Spleen (tissue), 11 donors: ENCODE measurements around the gene SLC22A15. TPM values are rescaled to one million over a fixed set of nuclear protein-coding genes. Genes with fewer than 3 reads are reported as not detected.

Source experiments
- DNase-seq: peaks from one replicate; pipeline ENCODE4 v3.0.0-alpha.2; 2020
- H3K27ac ChIP-seq, 8 donors: fragments of 200-600 bp; sonication (generic) in 7 of 8; 1 replicate in 4 of 8; 2 replicates in 4 of 8; pipeline versions ENCODE4 v1.5.0 to v1.8.0; 2016 to 2021; ENCODE audit warnings: inconsistent platforms in 4 of 8, mild to moderate bottlenecking in 4 of 8, moderate library complexity in 1 of 8
- H3K27me3 ChIP-seq, 7 donors: fragments of 200-600 bp; sonication (generic) in 6 of 7; replicated peaks in 1 of 7; 1 replicate in 4 of 7; 2 replicates in 3 of 7; pipeline versions ENCODE4 v1.5.0 to v1.8.0; 2016 to 2021; ENCODE audit warnings: inconsistent platforms in 3 of 7, mild to moderate bottlenecking in 1 of 7
- H3K36me3 ChIP-seq, 6 donors: fragments of 200-600 bp; sonication (generic) in 5 of 6; 1 replicate in 4 of 6; 2 replicates in 2 of 6; pipeline versions ENCODE4 v1.5.0 to v1.8.0; 2016 to 2021; ENCODE audit warnings: inconsistent platforms in 2 of 6
- H3K4me1 ChIP-seq, 6 donors: fragments of 200-600 bp; sonication (generic) in 5 of 6; 1 replicate in 3 of 6; 2 replicates in 3 of 6; pipeline versions ENCODE4 v1.5.0 to v1.8.0; 2016 to 2021; ENCODE audit warnings: inconsistent platforms in 3 of 6
- H3K4me3 ChIP-seq, 8 donors: fragments of 200-600 bp; sonication (generic) in 7 of 8; 1 replicate in 4 of 8; 2 replicates in 4 of 8; pipeline versions ENCODE4 v1.5.0 to v1.8.0; 2016 to 2021; ENCODE audit warnings: inconsistent platforms in 4 of 8, mild to moderate bottlenecking in 4 of 8, moderate library complexity in 2 of 8
- H3K9me3 ChIP-seq, 8 donors: fragments of 200-600 bp; sonication (generic) in 7 of 8; 1 replicate in 4 of 8; 2 replicates in 4 of 8; pipeline versions ENCODE4 v1.5.0 to v1.8.0; 2016 to 2021; ENCODE audit warnings: inconsistent platforms in 4 of 8
- CTCF ChIP-seq, 11 experiments: fragments of 200-600 bp in 7 of 11; fragments of 450-650 bp in 4 of 11; sonication (generic) in 4 of 11; IDR thresholded peaks in 8 of 11; conservative IDR thresholded peaks in 3 of 11; 1 replicate in 7 of 11; 2 replicates in 4 of 11; pipeline versions ENCODE4 v1.4.0 to v1.8.0; 2016 to 2021; ENCODE audit warnings: antibody characterized with exemption in 11 of 11, inconsistent platforms in 4 of 11, mild to moderate bottlenecking in 1 of 11
- POLR2A ChIP-seq, 3 donors: fragments of 450-650 bp; IDR thresholded peaks; one replicate each; pipeline ENCODE4 v1.5.1; 2017; ENCODE audit warnings: antibody characterized with exemption in 3 of 3, mild to moderate bottlenecking in 1 of 3
- POLR2AphosphoS5 ChIP-seq, 3 donors: sonication (generic); formaldehyde crosslinking; IDR thresholded peaks; one replicate each; pipeline ENCODE4 v1.5.1; 2017; ENCODE audit warnings: antibody characterized with exemption in 3 of 3
- WGBS, 5 donors: extraction: QIAGEN DNeasy Blood & Tissue Kit in 3 of 5; methylation state at CpG; one replicate each; pipeline versions ENCODE4 v1.1.5 to v1.1.7; 2013 to 2018; 5-methylcytosine and 5-hydroxymethylcytosine counted together
- intact Hi-C: fragments of 100-400 bp; cut with DNase I; formaldehyde crosslinking; loops from one replicate; pipeline ENCODE4 v1.15.0; 2023; ENCODE audit warnings: low total_unique reads
- polyA plus RNA-seq, 3 donors: library from polyadenylated mRNA; stranded (reverse); fragments of 200-250 nt; gene quantifications; one replicate each; pipeline ENCODE4 v1.2.1, GENCODE V29; 2013
- total RNA-seq, 7 donors: library from RNA; depleted of rRNA in 3 of 7; stranded (reverse); fragments of >200 nt in 3 of 7; fragmentation: NEBNext Ultra II Directional in 4 of 7; extraction: Animal tissue kit (Norgen Biotek cat#: 25700) in 4 of 7; gene quantifications; one replicate each; pipeline versions ENCODE4 v1.1.0 to v1.2.1, GENCODE V29; 2016 to 2021
- donor health status: healthy with polysubstance abuse.
- donor health status: DM: no; HTN: no; CAD: no; lungs with moderate emphysema.
- donor health status: DM: no; HTN: no; CAD: no.
- donor health status: Bipolar disorder and iron deficiency.
- donor health status: healthy.
- donor health status: DM: no; HTN: no; CAD: no.
- donor health status: DM: yes; HTN: yes; CAD: no.

SLC22A15 gene
- total and polyA plus RNA-seq, 10 donors = 1.2 to 24.8 (median 11.2) TPM

GRCh38 chr1:116008656-116009390 lies 32.5 kb downstream of the SLC22A15 start:
- Histone ChIP-seq H3K9me3 (no peaks in the 10 kb centered on the region), H3K36me3 (peaks cover 0 to 33% (median 0%) of the 10 kb centered on the region in 6 donors), H3K27me3 (no peaks in the 10 kb centered on the region), H3K4me1 (peaks cover 0 to 20% (median 11%) of the 10 kb centered on the region in 6 donors), H3K4me3 (no peak overlapping the region), H3K27ac (no peak overlapping the region)
- TF ChIP-seq POLR2AphosphoS5 (IDR thresholded peaks at IDR 0.05) = no peak
- TF ChIP-seq CTCF (IDR thresholded peaks at IDR 0.05 in 8 of 11, conservative IDR thresholded peaks at IDR 0.05 in 3 of 11) = no peak
- no peak for TF ChIP-seq POLR2A (IDR thresholded peaks at IDR 0.05)
- intact Hi-C loops = no loop called here
- DNase-seq = no peak
- WGBS, 5 donors = 84 to 92% (median 90%) methylated on average over 6 of the region's 6 CpGs

GRCh38 chr1:116012716-116013115 lies 36.4 kb downstream of the SLC22A15 start:
- no peak for DNase-seq
- Histone ChIP-seq H3K4me3 (no peak overlapping the region), H3K27me3 (no peaks in the 10 kb centered on the region), H3K4me1 (no peaks in the 10 kb centered on the region), H3K9me3 (no peaks in the 10 kb centered on the region), H3K27ac (no peak overlapping the region), H3K36me3 (peaks cover 0 to 26% (median 0%) of the 10 kb centered on the region in 6 donors)
- intact Hi-C loops = no loop called here
- no peak for TF ChIP-seq POLR2A (IDR thresholded peaks at IDR 0.05)
- TF ChIP-seq POLR2AphosphoS5 (IDR thresholded peaks at IDR 0.05) = no peak
- TF ChIP-seq CTCF (IDR thresholded peaks at IDR 0.05 in 8 of 11, conservative IDR thresholded peaks at IDR 0.05 in 3 of 11) = no peak
- WGBS, 5 donors = 89 to 99% (median 97%) methylated on average over 2 of the region's 2 CpGs

- 93 to 98% (median 95%) methylated on average over 1 of the region's 1 CpG for WGBS, 5 donors
- intact Hi-C loops = no loop called here
- TF ChIP-seq POLR2A (IDR thresholded peaks at IDR 0.05) (no peak), CTCF (IDR thresholded peaks at IDR 0.05 in 8 of 11, conservative IDR thresholded peaks at IDR 0.05 in 3 of 11) (no peak), POLR2AphosphoS5 (IDR thresholded peaks at IDR 0.05) (no peak)
- H3K36me3 ChIP-seq = peaks cover 0 to 29% (median 0%) of the 10 kb centered on the region in 6 donors
- no peaks in the 10 kb centered on the region for H3K27me3 ChIP-seq
- H3K9me3 ChIP-seq = no peaks in the 10 kb centered on the region
- no peak for DNase-seq
- H3K27ac ChIP-seq = no peak overlapping the region
- no peak overlapping the region for H3K4me3 ChIP-seq
- no peaks in the 10 kb centered on the region for H3K4me1 ChIP-seq
Observed at GRCh38 chr1:116015679-116016078, 39.4 kb downstream of the SLC22A15 start.

GRCh38 chr1:116018007-116018406 lies 41.7 kb downstream of the SLC22A15 start:
- no peak overlapping the region for H3K27ac ChIP-seq
- no peak for DNase-seq
- H3K9me3 ChIP-seq = no peaks in the 10 kb centered on the region
- no peaks in the 10 kb centered on the region for H3K4me1 ChIP-seq
- TF ChIP-seq POLR2A (IDR thresholded peaks at IDR 0.05) (no peak), POLR2AphosphoS5 (IDR thresholded peaks at IDR 0.05) (no peak), CTCF (IDR thresholded peaks at IDR 0.05 in 8 of 11, conservative IDR thresholded peaks at IDR 0.05 in 3 of 11) (no peak)
- no peaks in the 10 kb centered on the region for H3K27me3 ChIP-seq
- no peak overlapping the region for H3K4me3 ChIP-seq
- WGBS, 5 donors = 70 to 93% (median 83%) methylated on average over 5 of the region's 5 CpGs
- H3K36me3 ChIP-seq = peaks cover 0 to 52% (median 0%) of the 10 kb centered on the region in 6 donors
- intact Hi-C loops = no loop called here
